GM18505 (cell line): Measurements from ENCODE around the gene NCAM2.

Experiments
- ATAC-seq: cut with Tn5 transposase; IDR thresholded peaks from one replicate; pipeline ENCODE4 v1.9.1; 2021; ENCODE audit not compliant: unreplicated experiment
- POLR2A ChIP-seq: IDR thresholded peaks from 4 replicates; pipeline ENCODE4 v1.6.1; 2011; ENCODE audit warnings: borderline replicate concordance; ENCODE audit not compliant: insufficient read depth, insufficient read length; ENCODE audit errors: extremely low read depth

The NCAM2 gene

DNA sequence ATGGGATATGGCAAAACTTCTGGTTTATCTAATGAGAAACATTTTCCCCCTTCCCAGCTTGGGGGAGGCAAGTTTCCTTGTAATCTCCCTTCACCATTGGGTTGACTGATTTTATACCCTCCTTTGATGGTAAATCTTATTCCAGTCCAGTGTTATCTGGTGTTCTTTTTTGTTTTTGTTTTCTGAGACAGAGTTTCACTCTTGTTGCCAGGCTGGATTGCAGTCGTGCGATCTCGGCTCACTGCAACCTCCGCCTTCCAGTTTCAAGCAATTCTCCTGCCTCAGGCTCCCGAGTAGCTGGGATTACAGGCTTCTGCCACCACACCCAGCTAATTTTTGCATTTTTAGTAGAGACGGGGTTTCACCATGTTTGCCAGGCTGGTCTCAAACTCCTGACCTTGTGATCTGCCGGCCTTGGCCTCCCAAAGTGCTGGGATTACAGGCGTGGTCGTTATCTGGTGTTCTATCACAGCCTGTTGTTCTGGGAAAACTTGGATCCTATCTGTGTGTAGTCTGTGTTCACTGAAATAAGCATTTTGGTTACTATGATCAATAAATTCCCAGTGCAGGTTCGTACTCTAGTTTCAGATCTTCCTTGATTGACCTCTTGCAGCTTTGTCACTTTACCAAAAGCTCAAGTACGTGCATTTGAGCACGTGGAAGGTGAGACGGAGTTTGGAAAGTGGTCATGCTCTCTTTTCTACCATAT, 281.1 kb downstream of the NCAM2 start:
- no peak for TF ChIP-seq POLR2A
- ATAC-seq: no peak

DNA sequence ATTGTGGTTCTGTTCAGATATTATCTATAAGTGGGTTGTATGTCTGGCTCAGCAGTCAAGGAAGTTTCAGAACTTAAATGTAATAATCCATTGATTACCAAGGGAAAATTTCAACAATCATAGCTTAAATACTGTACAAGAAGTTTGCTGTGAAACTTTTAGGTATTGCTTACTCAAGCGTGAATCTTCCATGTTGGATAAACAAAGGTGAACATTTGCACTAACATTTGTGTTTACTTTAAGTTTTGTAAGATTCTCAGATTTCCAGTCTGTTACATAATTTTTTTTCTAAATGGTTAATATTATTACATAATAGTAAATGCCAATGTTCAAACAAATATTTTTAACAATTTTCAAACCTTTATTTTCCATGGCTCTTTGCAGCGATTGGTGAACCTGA, 285.6 kb downstream of the NCAM2 start:
- no peak for ATAC-seq
- no peak for TF ChIP-seq POLR2A

DNA sequence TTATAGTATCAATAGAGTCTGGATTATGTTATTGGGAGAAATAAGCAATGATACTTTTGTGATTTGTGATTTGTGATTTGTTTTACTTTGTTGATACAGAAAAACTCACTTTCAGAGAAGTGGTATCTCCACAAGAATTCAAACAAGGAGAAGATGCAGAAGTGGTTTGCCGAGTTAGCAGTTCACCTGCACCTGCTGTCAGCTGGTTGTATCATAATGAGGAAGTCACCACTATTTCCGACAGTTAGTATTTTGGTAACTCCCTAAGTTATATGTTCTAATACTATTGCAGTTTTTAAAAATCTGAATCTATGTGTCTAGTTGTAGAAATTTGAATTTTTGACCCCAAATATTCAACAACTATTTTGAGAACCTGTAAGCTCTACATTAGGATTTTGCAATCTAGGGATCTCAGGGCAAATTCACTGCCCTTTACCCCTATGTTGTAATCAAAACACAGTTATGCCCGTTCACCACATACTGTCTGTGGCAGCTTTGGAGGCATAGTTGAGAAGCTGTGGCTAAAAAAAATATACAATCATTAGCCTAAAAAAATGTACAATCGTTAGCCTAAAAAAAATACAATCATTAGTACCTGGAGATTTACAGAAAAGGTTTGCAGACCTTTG, 288.1 kb downstream of the NCAM2 start:
- no peak for ATAC-seq
- no peak for TF ChIP-seq POLR2A

DNA sequence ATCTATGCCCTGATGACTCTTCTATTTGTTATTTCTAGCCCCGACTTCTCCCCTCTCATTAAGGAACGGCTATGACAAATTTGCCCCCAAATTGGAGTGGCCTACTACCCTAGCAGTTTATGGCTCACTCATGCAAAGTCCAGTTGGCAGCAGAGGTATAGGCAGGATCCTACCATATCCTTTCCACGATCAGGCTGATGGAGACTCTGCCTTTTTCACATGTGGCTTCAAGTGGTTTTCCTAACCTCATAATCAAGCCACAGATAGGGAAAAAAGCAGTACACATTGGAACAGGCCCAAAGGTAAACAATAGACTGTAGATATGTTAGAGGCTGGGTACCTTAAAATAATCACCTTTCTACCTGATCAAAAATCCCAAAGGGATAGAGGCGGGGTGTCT, 292.5 kb downstream of the NCAM2 start:
- no peak for TF ChIP-seq POLR2A
- no peak for ATAC-seq

DNA sequence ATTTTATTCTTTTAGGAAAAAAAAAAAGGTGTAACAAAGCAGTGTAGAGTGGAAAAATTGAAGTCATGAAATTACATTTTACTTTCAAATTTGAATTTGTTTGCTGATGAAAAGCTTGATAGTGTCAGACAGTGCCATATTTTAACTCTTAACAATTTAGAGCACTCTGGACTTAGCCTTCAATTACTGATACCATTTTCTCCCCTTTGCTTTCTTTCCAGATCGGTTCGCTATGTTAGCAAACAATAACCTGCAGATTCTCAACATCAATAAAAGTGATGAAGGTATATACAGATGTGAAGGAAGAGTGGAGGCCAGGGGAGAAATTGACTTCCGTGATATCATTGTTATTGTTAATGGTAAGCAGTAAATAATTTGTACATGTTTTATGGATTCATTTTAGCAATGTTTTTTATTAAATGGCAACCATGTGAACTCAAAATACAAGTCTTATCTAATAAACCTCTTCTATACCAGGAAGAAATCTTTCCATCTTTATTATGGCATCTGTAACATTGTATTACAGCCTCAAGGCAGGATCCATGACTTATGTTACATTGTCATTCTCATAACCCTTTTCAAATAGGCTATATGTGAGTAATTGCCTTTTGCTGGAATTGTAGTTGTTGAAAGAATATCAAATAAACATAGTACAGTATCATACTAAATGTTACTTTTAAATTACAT, 293.8 kb downstream of the NCAM2 start:
- no peak for TF ChIP-seq POLR2A
- ATAC-seq: no peak

DNA sequence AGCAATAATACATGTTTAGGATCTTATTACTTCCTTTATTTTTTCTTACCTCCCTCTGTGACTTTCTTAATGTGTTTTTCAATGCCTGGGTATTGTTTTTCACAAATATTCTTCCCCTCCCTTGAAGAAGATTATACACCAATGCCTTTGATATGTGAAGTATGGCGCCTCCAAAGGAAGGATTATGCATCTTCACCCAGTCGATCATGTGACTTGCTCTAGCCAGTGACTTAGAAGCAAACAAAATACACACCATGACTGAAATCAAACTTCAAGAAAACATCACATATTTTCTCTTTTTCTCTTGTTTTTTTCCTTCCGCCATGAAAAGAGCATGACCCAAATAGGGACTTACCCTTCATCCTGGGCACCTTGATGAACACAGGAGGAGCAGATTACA, 297.1 kb downstream of the NCAM2 start:
- no peak for TF ChIP-seq POLR2A
- no peak for ATAC-seq

DNA sequence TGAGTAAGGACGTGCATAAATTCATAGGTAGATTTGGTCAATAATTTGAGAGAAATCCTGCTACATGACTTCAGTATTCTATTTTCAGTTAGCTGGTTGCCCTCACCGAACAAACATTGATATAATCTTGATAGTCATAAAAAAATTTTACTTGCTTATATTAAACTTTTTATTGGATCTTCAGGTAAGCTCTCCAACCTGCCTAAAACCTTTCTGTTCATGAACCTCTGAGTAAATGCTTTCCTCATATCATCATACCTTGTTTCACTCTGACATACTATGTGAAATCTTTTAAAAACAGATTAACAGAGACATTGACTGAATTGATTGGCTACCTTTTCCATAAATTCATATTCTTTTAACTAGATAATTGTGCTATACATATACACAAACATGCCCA, 299.0 kb downstream of the NCAM2 start:
- no peak for ATAC-seq
- TF ChIP-seq POLR2A: no peak

DNA sequence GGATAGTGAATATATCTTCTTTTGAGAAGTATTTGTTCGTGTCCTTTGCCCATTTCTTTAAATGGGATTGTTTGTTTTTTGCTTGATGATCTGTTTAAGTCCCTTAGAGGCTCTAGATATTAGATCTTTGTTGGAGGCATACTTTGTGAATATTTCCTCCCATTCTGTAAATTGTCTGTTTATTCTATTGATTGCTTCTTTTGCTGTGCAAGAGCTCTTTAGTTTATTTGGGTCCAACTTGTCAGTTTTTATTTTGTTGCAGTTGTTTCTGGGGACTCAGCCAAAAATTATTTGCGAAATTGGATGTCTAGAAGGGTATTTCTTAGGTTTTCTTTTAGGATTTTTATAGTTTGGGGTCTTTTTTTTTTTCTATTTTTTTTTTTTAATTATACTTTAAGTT, 302.8 kb downstream of the NCAM2 start:
- no peak for TF ChIP-seq POLR2A
- no peak for ATAC-seq

DNA sequence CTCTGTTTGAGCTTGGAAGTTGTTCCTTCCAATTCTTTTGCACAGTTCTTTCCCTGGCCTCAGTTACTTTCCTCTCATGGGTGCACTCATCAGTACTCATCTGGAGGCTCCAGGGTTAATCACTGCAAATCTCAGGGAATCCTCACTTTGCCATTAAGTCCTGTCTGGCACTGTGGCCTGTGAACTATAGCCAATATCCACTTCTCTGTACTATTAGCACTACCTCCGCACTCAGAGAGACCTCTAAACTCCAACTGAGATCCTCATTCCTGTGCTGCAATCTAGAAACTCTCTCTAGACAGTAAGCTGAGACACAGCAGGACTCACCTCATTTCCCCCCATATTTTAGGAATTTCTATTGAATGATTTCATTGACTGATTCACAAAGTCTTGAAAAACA, 311.3 kb downstream of the NCAM2 start:
- ATAC-seq: no peak
- TF ChIP-seq POLR2A: no peak

DNA sequence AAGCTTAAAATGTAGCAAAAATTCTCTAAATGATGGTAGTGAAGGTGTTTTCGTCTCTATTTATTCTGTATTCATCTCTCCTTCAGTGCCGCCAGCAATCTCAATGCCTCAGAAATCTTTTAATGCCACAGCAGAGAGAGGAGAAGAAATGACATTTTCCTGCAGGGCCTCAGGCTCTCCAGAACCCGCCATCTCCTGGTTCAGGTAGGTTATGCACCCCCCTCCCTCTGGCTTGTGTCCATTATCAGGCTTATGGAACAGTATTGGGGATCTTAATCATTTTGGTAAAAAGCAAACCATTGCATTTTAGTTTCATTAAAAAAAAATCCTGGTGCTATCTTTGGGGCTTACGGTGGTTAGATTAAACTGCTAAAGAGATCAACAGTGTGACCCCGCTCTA, 326.1 kb downstream of the NCAM2 start:
- ATAC-seq: no peak
- no peak for TF ChIP-seq POLR2A

DNA sequence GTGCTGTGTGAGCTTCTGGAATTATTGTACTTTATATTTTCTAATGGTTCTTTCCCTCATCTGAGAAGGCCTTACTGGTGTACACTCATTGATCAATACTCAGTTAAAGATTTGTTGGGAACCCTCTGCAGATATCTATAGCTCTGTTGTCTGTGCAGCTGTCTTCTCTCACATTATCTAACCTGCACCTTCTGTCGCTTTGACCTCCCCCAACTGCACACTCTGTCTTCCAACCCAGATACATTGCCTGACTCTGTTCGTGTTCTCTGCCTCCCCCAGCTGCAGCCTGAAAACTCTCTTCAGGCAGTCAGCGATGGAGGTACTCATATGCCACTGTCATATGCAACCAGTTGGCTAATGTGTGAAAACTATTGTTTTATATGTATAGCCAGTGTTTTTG, 334.3 kb downstream of the NCAM2 start:
- TF ChIP-seq POLR2A: no peak
- ATAC-seq: no peak

DNA sequence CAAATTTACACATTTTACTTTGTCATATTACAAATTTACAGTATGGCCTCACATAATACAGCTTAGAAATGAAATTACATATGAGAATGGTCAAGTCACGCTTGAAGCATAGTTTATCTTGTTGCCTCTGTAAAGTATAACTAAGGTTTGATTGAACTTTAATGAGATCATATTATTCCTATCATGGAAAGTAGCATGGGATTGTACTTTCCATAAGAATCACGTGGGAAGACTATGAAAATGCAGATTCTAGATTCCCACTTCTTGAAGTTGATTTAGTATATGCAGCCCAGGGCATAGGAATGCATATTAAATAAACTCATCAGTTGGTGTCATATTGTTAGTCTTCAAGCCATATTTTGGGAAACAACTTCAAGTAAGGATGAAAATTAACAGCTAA, 342.8 kb downstream of the NCAM2 start:
- TF ChIP-seq POLR2A: no peak
- ATAC-seq: no peak

DNA sequence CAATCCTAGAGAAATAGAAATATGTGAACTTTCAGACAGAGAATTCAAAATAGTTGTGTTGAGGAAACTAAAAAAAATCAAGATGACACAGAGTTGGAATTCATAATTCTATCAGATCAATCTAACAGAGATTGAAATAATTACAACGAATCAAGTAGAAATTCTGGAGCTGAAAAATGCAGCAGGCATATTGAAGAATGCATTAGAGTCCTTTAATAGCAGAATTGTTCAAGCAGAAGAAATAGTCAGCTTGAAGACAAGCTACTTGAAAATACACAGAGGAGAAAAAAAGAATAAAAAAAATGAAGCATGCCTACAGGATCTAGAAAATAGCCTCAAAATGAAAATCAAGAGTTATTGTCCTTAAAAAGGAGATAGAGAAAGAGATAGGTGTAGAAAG, 347.1 kb downstream of the NCAM2 start:
- no peak for TF ChIP-seq POLR2A
- ATAC-seq: no peak

DNA sequence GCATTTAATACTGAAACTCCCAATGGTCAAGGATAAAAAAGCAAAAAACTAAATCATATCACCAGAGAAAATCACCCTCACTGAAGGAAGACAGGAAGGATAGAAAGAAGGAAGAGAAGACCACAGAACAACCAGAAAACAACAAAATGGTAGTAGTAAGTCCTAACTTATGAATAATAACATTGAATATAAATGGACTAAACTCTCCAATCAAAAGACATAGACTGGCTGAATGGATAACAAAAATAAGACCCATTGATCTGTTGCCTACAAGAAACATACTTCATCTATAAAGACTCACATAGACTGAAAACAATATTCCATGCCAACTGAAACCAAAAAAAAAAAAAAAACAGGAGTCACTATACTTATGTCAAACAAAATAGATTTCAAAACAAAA, 347.7 kb downstream of the NCAM2 start:
- no peak for ATAC-seq
- TF ChIP-seq POLR2A: no peak
